HG02588 (cell line): ENCODE results near the gene FBXO9.
A peak's percentile ranks its signal among the peaks of the same experiment; 100 is the strongest.

ENCODE experiments used
- ATAC-seq: cut with Tn5 transposase; IDR thresholded peaks from one replicate; pipeline ENCODE4 v1.9.1; 2021; ENCODE audit warnings: mild to moderate bottlenecking, moderate library complexity; ENCODE audit not compliant: unreplicated experiment

Gene FBXO9

DNA sequence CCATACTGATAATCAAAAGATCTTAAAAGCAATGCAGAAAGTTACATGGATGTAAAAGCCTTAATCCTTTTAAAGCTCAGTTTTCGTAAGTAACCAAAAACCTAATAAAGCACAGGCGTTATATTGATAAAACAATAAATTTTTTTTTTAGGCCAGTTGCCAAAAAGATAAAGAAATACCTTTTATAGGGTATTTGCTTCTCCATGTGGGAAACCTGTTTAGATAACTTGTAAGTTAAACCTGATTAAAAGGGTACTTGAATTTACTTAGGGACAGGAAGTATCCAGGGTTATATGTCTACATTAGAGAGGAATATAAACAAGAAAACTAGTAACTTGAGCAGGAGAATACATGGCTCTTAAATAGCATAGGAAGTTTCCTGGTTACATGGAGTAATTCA, 21.1 kb downstream of the FBXO9 start:
- no peak for ATAC-seq

DNA sequence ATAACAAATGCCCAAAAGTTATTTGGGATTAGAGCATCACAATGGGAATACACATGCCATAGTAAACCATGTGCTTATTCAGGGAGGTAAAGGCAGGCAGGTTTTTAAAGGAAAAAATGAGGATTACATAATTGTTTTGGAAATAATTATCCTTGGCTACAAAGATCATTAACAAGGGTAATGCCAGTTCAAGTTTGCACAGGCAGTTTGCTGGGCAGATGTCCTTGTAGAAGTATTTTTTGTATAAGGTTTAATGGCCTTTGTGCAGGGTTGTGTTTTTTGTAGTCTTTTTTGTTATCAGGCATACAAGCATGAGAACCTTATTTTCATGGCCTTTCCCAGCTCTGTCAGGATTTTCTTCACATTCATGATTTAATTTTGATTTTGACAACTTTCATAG, 24.7 kb downstream of the FBXO9 start:
- ATAC-seq, result no peak

DNA sequence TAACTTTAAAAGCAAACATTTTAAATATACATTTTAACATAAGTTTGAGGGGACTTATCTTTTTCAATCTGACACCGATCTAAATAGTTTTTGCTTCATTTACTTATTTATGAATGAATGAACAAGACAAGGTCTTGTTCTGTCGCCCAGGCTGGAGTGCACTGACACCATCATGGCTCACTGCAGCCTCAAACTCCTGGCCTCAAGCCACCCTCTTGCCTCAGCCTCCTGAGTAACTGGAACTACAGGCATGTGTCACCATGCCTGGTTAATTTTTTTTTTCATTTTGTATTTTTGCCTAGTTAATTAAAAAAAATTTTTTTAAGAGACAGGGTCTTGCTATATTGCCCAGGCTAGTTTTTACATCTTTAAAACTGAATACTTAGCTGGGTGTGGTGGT, 25.4 kb downstream of the FBXO9 start:
- no peak for ATAC-seq

DNA sequence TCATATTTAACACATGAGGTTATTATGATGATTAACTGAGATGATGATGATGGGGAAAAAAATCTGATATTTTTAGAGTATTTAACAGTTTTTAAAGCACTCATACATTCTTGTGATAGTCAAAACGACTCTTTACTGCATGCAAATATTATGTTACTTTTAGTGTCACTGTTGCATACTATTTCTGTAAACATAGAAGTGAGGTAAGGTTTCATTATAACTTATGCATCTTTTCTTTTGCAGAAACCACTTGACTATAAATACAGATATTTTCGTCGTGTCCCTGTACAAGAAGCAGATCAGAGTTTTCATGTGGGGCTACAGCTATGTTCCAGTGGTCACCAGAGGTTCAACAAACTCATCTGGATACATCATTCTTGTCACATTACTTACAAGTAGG, 30.1 kb downstream of the FBXO9 start:
- no peak for ATAC-seq

DNA sequence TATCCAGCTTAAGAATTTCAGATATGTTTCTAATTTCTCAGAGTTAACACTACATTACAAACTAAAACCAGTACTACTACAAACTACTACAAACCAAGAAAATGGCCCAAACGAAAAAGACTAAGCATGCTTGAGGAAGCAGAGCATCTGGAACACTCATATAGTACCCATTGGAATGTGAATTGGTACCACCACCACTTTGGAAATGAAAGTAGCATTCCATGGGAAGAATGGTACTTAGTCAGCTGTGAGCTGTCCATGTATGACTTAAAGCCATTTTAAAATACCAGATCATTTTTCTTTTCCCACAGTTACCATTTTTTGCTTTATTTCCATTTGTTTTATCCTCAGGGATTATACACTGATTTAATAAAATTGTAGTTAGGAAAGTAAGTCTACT, 30.5 kb downstream of the FBXO9 start:
- no peak for ATAC-seq

GRCh38 chr6:53100561-53100960, 35.4 kb downstream of the FBXO9 start:
- no peak for ATAC-seq

DNA sequence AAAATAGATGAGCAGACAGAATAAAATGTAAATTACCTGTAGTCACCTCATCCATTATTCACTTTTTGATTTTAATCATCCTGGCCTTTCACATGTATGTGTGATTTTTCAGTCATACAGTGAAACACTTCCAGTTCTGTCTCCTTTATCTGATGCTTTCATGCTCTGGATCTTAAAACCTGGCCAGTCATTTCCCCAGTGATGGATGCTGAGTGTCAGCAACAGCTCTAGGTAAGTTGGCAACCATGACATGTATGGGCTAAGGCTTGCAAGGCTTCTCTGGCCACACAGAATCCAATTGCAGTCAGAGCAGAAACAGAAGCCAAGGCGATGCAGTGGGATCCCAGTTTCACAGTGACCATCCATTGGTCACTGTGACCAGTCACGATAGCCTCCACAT, 35.8 kb downstream of the FBXO9 start:
- ATAC-seq, result no peak

DNA sequence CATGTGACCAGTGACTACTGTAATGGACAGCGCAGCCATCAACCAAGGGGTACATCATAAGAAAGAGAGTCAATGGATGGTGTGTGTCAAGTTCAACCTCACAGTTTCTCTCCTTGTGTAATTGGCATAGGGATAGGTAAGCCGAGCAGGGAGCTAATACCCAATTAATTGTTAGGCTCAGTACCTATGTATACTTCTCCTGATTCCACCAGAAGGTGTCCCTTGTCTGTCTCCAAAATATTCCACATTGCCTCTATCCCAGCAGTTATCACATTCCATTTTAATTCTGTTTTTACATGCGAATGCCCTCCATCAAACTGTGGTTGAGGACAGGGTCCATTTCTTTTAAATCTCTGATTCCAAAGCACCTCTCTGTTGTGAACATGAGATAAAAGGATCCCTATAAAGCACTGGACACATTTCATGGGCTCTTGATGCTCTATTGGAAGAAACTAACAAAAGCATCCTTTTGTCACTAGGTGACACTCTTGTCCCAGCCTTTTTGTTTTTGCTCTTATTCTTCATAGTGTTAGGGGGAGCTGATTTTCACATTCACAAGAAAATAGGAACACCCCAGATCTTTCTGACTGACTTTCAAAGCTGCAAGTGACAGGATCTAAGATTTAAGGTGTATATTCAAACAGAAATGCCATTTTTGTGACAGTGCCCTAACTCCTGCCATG, 38.9 kb downstream of the FBXO9 start:
- no peak for ATAC-seq

- no peak for ATAC-seq
These were observed 39.7 kb downstream of the FBXO9 start for GRCh38 chr6:53104916-53105315.

DNA sequence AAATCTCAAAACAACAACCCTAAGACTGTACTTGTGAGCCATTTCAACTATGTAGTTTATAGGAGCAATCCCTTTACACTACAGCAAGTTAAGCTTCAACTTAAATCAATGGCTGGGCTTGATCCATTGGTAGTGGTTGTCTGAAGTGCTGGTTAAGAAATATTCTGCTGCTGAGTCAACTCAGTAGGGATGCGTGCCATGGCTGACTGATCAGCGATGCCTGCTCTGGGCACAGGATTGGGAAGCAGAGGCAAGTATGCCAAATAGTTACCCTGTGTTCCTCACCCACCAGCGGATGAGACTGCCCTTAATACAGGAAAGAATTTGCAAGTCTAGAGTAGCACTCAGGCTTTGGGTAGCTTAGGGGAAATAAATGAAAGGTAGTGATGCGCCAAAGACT, 41.9 kb downstream of the FBXO9 start:
- ATAC-seq, result no peak

- ATAC-seq, result peak; percentile 55
These were observed 44.4 kb downstream of the FBXO9 start for GRCh38 chr6:53109612-53110011.

DNA sequence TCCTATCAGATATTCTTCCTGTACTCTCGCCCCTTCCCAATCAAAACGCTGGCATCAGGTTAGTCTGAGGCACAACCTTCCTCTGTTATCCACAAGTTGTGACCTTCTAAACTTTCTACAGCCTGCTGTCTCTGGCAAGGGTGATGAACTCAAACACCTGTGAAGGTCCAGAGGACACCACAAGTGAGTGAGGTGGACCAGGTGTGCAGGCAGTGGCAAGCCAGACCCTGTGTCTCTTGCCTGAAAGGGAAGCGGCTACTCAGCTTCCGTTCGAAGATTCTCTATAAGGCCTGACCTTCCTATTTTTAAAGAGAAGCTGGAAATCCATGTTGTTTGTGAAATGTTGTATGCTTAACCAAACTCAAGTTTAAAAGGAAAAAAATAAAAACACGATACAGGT, 46.7 kb downstream of the FBXO9 start:
- ATAC-seq, result no peak

GRCh38 chr6:53112404-53112803, 47.2 kb downstream of the FBXO9 start:
- ATAC-seq, result no peak

- ATAC-seq, result no peak
These were observed 47.7 kb downstream of the FBXO9 start for GRCh38 chr6:53112871-53113270.

DNA sequence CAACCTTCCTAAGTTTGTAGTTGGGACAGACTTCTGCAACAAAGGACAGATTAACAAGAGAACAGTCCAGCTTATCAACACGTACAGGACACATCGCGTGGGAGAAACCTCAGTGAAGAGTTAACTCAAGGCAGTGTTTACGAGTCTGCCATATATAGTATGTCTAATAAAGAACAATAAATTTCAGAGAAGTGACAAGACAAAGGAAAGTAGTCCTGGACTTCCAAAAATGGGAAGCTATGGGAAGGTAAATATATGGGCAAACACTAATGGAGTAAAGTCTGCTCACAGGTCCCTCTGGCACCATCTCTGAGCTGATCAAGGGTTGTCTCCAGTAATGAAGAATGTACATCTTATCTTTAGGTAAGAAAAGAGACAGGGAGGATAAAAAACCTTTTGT, 48.5 kb downstream of the FBXO9 start:
- no peak for ATAC-seq

GRCh38 chr6:53115113-53115512, 49.9 kb downstream of the FBXO9 start:
- no peak for ATAC-seq

GRCh38 chr6:53115741-53116140, 50.5 kb downstream of the FBXO9 start:
- no peak for ATAC-seq

DNA sequence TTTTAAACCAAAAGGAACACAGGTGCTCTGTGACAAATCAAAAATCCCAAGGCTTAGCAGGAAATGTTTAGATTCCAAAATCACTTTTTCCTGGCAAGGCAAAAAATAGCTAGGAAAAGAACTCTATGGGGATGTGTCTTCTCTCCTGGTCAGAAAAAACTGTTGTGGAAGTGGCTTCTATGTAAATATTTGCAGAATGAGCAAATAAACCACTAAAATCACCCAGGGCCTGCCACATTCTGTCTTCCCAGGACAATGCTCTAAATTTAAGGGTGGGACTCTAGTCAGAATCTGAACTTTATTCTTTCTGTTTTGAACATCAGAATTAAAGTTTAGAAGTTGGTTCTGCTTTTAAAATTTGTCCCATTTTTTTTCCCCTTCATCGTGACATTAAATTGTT, 54.1 kb downstream of the FBXO9 start:
- ATAC-seq, result no peak

DNA sequence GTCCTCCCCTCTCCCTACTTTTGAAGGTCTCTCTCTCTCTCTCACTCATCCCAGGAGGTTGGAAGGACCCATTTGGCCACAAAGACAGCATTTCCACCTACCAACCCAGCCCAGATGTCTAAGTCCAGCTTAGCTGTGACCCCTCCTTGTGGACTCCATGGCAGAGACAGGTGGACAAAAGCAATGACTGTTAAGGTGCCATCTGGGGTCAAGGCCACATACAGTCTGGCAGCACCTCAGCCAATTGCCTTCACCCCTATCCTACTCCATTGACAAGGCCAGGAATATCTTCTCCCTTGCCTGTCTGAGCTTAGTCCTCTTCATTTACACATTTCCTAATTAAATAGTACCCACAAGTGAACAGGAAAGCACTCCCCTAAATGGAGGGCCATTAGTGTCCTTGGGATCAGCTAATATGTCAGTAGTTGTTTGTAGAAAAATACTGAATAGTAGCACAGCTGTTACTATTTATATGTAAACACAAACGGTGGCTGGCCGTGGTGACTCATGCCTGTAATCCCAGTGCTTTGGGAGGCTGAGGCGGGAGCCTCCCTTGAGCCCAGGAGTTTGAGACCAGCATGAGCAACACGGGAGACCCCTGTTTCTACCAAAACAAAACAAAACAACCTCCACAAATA, 54.7 kb downstream of the FBXO9 start:
- no peak for ATAC-seq

- no peak for ATAC-seq
These were observed 59.1 kb downstream of the FBXO9 start for GRCh38 chr6:53124131-53124800.

DNA sequence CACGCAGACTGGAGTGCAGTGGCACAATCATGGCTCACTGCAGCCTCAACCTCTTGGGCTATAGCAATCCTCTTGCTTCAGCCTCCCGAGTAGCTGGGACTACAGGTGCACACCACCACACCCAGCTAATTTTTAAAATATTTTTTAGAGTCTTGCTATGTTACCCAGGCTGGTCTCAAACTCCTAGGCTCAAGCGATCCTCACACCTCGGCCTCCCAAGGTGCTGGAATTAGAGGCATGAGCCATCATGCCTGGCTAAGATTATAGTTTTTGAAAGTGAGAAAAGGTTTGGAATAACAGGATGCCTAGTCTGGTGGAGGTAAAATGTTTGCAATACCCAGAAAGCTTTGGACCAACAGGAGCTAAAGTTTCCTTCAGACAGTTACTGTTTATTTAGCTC, 60.1 kb downstream of the FBXO9 start:
- no peak for ATAC-seq

DNA sequence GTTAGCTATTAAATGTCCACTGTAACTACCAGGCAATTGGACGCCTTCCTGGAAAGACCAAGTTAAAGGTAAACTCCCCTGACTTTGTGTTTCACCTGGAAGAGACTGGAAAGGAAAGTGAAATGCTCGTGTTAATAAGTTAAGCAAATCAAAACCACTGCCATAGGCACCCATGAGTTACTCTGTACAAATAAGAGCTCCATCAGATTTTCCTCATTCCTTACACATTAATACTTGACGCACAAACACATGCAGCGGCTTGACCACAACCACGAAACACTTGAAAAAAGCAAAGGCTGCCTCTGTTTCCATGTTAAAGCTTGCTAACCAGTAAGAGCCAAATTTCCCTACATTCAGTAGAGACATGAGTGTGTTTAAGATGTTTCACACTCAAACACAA, 63.6 kb downstream of the FBXO9 start:
- no peak for ATAC-seq
